ENCODE data around the gene H6PD.

Gene H6PD

GRCh38 chr1:9198538-9199361, 35.8 kb upstream of the H6PD start (continued):
- TF ChIP-seq YY2 (tag by site-specific recombination; IDR thresholded peaks at IDR 0.05) (no peak), ZNF529 (tag by site-specific recombination; IDR thresholded peaks at IDR 0.05; ENCODE audit: insufficient replicate concordance) (no peak), ZNF785 (tag by site-specific recombination; IDR thresholded peaks at IDR 0.05) (no peak), ZNF37A (tag by site-specific recombination; IDR thresholded peaks at IDR 0.05) (no peak), ZNF280C (tag by site-specific recombination; IDR thresholded peaks at IDR 0.05) (no peak)
- TF ChIP-seq, protein P1, sequence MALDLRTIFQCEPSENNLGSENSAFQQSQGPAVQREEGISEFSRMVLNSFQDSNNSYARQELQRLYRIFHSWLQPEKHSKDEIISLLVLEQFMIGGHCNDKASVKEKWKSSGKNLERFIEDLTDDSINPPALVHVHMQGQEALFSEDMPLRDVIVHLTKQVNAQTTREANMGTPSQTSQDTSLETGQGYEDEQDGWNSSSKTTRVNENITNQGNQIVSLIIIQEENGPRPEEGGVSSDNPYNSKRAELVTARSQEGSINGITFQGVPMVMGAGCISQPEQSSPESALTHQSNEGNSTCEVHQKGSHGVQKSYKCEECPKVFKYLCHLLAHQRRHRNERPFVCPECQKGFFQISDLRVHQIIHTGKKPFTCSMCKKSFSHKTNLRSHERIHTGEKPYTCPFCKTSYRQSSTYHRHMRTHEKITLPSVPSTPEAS (tag by site-specific recombination; IDR thresholded peaks at IDR 0.05), result no peak

DNA sequence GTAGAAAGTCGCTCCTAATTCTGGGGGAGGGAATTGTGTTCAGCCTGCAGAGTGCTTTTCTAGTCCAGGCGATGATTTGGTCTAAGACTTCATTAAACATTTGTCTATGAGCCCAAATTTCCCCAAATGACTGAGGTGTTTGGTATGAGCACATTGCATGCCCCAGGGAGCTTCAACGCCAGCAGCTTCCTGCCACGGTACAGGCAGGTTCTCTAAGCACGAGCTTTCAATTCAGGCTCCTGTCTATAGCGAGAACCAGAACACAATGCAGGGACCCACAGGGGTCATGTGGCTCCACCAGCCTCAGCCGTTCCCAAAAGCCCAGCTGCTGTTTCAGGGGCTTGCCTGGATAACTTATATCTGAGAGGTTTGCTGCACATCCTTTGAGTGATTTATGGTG, 34.1 kb upstream of the H6PD start:
- ChIA-PET POLR2A (interaction anchor here (0.6 kb wide), 1 partner anchor 1533 kb away, joined by 3 read pairs; no protein-coding TSS in a partner anchor), CTCF (interaction anchor here (0.6 to 2.2 kb wide), 10 partner anchors 29 to 91 kb away, joined by 3 to 12 read pairs (median 3); no protein-coding TSS in a partner anchor)
- H3K9me3 ChIP-seq (ENCODE audit: control insufficient read depth, insufficient read depth, low read depth, low read length), result no peaks in the 10 kb centered on the region
- H3K4me1 ChIP-seq (ENCODE audit: control insufficient read depth, insufficient read depth, low read length), result no peaks in the 10 kb centered on the region
- H3K4me3 ChIP-seq (ENCODE audit: low read depth, low read length), result no peak overlapping the region
- no peak overlapping the region for H3K27ac ChIP-seq (ENCODE audit: extremely low read depth, low read depth, low read length)
- H3K36me3 ChIP-seq (ENCODE audit: control insufficient read depth in 2 of 2, insufficient read depth in 1 of 2, low read length in 2 of 2), result no peaks in the 10 kb centered on the region
- no peak for TF ChIP-seq ZBTB21 (tag by site-specific recombination; IDR thresholded peaks at IDR 0.05)
- TF ChIP-seq ZNF629 (tag by site-specific recombination; IDR thresholded peaks at IDR 0.05), result no peak
- no peak for TF ChIP-seq ZNF132 (tag by site-specific recombination; IDR thresholded peaks at IDR 0.05; ENCODE audit: borderline replicate concordance)
- TF ChIP-seq ZBTB26 (tag by site-specific recombination; optimal IDR thresholded peaks at IDR 0.05), result no peak
- TF ChIP-seq ZNF560 (tag by site-specific recombination; IDR thresholded peaks at IDR 0.05; ENCODE audit: borderline replicate concordance), result no peak
- no peak for TF ChIP-seq ZNF211 (tag by site-specific recombination; IDR thresholded peaks at IDR 0.05; ENCODE audit: low read depth)
- TF ChIP-seq, protein P2, sequence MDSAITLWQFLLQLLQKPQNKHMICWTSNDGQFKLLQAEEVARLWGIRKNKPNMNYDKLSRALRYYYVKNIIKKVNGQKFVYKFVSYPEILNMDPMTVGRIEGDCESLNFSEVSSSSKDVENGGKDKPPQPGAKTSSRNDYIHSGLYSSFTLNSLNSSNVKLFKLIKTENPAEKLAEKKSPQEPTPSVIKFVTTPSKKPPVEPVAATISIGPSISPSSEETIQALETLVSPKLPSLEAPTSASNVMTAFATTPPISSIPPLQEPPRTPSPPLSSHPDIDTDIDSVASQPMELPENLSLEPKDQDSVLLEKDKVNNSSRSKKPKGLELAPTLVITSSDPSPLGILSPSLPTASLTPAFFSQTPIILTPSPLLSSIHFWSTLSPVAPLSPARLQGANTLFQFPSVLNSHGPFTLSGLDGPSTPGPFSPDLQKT (IDR thresholded peaks at IDR 0.05; ENCODE audit: borderline replicate concordance, low read depth, low read length), result no peak
- no peak for TF ChIP-seq ZNF501 (tag by site-specific recombination; IDR thresholded peaks at IDR 0.05)
- TF ChIP-seq ZBTB8A (tag by site-specific recombination; IDR thresholded peaks at IDR 0.05), result no peak
- no peak for TF ChIP-seq ZNF48 (tag by site-specific recombination; IDR thresholded peaks at IDR 0.05)
- TF ChIP-seq BCL6B (tag by site-specific recombination; IDR thresholded peaks at IDR 0.05), result no peak
- TF ChIP-seq ZNF580 (tag by site-specific recombination; IDR thresholded peaks at IDR 0.05), result no peak
- no peak for TF ChIP-seq BCL11B (tag by site-specific recombination; IDR thresholded peaks at IDR 0.05; ENCODE audit: low read depth)
- TF ChIP-seq ZNF768 (tag by site-specific recombination; IDR thresholded peaks at IDR 0.05), result no peak
- TF ChIP-seq, protein P3, sequence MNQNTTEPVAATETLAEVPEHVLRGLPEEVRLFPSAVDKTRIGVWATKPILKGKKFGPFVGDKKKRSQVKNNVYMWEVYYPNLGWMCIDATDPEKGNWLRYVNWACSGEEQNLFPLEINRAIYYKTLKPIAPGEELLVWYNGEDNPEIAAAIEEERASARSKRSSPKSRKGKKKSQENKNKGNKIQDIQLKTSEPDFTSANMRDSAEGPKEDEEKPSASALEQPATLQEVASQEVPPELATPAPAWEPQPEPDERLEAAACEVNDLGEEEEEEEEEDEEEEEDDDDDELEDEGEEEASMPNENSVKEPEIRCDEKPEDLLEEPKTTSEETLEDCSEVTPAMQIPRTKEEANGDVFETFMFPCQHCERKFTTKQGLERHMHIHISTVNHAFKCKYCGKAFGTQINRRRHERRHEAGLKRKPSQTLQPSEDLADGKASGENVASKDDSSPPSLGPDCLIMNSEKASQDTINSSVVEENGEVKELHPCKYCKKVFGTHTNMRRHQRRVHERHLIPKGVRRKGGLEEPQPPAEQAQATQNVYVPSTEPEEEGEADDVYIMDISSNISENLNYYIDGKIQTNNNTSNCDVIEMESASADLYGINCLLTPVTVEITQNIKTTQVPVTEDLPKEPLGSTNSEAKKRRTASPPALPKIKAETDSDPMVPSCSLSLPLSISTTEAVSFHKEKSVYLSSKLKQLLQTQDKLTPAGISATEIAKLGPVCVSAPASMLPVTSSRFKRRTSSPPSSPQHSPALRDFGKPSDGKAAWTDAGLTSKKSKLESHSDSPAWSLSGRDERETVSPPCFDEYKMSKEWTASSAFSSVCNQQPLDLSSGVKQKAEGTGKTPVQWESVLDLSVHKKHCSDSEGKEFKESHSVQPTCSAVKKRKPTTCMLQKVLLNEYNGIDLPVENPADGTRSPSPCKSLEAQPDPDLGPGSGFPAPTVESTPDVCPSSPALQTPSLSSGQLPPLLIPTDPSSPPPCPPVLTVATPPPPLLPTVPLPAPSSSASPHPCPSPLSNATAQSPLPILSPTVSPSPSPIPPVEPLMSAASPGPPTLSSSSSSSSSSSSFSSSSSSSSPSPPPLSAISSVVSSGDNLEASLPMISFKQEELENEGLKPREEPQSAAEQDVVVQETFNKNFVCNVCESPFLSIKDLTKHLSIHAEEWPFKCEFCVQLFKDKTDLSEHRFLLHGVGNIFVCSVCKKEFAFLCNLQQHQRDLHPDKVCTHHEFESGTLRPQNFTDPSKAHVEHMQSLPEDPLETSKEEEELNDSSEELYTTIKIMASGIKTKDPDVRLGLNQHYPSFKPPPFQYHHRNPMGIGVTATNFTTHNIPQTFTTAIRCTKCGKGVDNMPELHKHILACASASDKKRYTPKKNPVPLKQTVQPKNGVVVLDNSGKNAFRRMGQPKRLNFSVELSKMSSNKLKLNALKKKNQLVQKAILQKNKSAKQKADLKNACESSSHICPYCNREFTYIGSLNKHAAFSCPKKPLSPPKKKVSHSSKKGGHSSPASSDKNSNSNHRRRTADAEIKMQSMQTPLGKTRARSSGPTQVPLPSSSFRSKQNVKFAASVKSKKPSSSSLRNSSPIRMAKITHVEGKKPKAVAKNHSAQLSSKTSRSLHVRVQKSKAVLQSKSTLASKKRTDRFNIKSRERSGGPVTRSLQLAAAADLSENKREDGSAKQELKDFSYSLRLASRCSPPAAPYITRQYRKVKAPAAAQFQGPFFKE (tag by site-specific recombination; IDR thresholded peaks at IDR 0.05; ENCODE audit: borderline replicate concordance), result no peak
- TF ChIP-seq SETDB1 (IDR thresholded peaks at IDR 0.05; ENCODE audit: insufficient read length, low read length), result no peak
